Fibroblast of upper back skin (primary cell): ENCODE results near the gene FAM117B.
"Not testable (repeated sequence)": the region's sequence is repeated elsewhere in the genome, so short reads cannot be mapped to it uniquely, and the experiment has no call there.

Source experiments
- DNase-seq: peaks from one replicate; pipeline ENCODE4 v3.0.0-alpha.2; 2013

FAM117B gene

DNA sequence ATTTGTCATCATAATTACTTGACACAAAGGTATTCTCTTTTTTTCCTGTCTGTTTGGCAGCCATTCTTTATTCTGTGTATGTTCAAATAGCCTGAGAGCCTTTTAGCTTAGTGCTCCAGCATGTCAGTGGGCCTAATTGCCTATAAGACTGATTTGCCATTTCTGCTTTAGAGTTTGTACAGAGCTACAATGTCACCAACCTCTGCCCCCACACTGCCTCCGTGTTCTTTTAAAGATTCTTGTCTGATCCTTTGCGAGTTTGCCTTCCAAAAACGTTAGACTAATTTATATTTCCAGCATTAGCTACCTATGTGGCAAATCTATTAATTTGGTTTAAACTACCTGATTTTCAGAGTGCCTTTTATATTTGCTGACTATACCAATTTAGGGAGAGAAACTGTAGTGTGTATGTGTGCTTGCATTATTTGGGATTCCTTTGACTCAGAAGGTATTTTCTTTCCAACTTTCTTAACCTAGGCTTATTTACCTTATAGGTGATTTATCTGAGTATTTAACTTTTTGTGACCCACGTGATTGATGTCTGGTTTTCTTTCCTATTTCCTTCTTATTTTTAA is 70.8 kb downstream of the FAM117B start:
- no peak for DNase-seq

- not testable (repeated sequence) for DNase-seq
Observed at GRCh38 chr2:202714971-202715935, 80.5 kb downstream of the FAM117B start.

DNA sequence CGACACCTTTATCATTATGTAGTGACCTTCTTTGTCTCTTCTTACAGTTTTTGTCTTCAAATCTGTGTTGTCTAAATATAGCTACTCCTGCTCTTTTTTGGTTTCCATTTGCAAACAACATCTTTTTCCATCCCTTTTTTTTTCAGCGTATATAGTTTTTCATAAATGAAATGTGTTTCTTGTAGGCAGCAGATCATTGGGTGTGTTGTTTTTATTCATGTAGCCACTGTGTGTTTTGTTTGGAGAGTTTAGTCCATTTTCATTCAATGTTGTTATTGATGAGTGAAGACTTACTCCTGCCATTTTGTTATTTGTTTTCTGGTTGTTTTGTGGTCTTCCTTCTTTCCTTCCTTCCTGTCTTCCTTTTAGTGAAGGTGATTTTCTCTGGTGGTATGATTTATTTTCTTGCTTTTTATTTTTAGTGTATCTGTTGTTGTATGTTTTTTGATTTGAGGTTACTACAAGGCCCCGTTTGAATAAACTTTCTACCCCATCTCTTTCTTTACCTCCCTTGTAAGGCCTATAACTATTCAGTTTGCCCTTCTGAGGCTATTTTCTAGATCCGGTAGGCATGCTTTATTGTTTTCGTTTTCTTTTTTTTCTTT is 81.4 kb downstream of the FAM117B start:
- DNase-seq = no peak

- DNase-seq = no peak
Observed at GRCh38 chr2:202716953-202717597, 82.3 kb downstream of the FAM117B start.

DNA sequence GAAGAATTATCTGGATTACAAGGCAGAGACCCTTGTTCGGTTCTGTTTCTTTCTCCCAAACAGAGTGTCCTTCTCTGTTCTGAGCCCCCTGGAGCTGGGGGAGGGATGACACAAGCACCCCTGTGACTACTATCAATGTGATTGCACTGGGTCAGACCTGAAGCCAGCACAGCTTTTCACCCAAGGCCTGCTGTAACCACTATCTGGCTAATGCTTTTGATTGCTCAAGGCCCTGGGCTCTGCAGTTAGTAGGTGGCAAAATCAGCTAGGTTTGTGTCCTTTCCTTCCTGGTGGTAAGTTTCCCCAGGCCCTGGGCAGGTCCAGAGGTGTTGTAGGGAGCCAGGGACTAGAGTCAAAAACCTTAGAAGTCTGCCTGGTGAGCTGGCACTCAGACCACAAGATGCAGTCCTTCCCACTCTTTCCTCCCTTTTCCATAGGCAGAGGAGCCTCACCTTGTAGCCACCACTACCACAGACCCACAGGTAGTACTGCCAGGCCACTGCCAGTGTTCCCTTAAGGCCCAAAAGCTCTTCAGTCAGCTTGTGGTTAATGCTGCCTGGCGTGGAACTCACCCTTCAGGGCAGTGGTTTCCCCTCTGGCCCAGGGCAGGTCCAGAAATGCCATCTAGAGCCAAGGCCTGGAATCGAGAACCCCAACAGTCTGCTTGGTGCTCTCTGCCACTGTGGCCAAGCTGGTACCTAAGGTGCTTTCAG is 83.0 kb downstream of the FAM117B start:
- no peak for DNase-seq

- DNase-seq = peak; percentile 66
Observed at GRCh38 chr2:202718614-202719013, 83.8 kb downstream of the FAM117B start.

DNA sequence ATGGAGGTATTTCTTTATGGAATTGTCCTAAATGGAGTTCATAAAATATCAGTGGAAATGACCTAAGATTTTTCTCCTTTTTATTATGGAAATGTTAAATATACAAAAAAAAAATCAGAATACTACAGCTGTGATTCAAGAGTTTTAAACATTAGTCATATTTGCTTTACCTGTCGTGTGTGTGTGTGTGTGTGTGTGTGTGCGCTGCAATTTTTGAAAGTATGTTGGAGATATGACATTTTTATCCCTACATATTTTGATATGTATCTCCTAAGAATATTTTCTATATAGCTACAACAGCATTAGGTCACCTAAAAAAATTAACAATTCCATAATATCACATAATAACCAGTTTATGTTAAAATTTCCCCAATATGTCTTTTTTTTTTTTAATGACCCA is 85.5 kb downstream of the FAM117B start:
- DNase-seq = no peak

GRCh38 chr2:202721621-202722020 is 86.9 kb downstream of the FAM117B start:
- DNase-seq = peak; percentile 68

GRCh38 chr2:202723746-202724145 is 89.0 kb downstream of the FAM117B start:
- no peak for DNase-seq

GRCh38 chr2:202726070-202726469 is 91.3 kb downstream of the FAM117B start:
- DNase-seq = no peak

DNA sequence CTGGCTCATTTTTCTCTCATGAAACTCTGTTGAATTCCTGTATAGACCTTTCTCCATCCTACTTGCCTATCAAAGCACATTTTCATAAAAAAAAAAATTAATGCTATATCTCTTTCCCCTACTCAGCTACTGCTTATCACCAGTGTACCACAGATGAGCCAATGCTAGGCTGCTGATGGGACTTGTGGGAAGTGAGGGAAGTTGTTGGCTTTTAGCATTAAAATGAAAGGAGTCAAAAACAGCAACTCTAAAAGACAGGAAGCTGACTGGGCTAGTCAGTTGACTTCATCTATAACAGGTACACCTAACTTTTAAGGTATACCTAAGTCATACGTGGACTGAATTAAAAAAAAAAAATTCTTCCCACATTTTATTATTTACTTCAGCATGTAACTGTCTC is 102.1 kb downstream of the FAM117B start:
- no peak for DNase-seq

DNA sequence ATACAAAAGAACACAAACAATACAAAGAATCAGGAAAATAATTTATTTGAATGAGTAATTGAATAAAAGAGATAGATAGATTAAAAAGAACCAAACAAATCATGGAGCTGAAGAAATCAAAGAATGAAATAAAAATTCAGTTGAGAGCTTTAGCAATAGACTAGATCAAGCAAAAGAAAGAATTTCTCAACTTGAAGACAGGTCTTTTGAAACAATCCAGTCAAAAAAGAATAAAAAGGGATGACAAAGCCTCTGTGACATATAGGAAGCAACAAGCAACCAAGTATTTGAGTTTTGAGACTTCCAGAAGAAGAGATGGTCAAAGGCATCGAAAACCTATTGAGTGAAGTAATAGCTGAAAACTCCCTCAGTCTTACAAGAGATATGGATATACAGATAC is 108.8 kb downstream of the FAM117B start:
- no peak for DNase-seq

DNA sequence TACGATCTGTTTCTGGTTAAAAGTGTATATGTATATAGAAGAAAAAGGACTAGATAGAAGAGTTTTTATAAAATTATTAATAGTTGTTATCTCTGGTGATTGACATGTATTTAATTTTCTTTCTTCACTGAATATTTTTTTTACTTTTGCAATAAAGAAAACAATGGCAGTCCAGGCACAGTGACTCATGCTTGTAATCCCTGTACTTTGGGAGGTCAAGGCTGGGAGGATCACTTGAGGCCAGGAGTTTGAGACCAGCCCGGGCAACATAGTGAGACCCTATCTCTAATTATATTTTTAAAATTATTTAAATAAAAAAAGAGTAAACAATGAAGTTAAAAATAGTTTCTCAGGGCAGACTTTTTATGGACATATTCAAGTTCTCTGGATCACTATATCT is 114.7 kb downstream of the FAM117B start:
- DNase-seq = no peak

DNA sequence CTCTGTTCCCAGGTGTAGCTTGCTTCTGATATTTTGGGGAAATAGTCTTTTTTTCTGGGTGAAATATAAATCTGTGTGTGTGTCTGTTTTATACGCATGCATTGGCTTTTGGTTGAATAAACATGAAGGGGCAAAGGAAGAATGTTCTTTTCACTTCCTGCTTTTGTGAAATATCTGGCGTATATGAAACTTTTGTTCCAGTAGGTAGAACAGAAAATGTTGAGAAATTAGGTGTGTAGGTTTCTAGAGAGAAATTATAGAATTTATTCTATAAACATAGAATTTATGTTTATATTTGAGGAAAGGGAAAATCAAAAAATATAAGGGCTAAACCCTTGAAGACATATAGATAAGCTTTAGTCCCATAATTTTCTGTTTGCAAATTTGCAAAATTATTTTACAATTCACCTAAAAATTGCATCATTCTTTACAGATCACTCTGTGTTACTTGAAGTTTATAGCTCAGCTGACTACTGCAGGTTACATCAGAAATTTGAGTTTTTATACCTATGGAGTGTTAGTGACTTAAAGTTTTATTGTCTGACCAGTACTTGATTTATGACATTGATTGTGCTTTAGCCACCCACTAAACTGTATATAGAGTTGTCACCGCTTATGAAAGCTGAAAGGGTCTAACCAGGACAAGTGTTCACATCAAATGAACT is 116.1 kb downstream of the FAM117B start:
- peak; percentile 18 for DNase-seq

- no peak for DNase-seq
Observed at GRCh38 chr2:202752071-202752470, 117.3 kb downstream of the FAM117B start.

DNA sequence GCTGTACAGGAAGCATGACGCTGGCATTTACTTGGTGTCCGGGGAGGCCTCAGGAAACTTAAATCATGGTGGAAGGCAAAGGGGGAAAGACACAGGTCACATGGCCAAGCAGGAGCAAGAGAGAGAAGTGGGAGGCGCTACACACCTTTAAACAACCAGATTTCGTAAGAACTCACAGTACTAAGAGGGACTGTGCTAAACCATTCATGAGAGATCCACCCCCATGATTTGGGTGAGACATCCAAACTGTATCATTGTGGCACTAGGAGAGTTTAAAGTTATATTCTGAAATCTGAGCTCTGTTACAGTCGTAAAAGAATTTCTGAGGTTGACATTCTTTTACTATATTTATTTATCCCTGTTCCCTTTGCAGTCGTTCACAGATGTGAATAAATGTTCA is 120.2 kb downstream of the FAM117B start:
- no peak for DNase-seq

DNA sequence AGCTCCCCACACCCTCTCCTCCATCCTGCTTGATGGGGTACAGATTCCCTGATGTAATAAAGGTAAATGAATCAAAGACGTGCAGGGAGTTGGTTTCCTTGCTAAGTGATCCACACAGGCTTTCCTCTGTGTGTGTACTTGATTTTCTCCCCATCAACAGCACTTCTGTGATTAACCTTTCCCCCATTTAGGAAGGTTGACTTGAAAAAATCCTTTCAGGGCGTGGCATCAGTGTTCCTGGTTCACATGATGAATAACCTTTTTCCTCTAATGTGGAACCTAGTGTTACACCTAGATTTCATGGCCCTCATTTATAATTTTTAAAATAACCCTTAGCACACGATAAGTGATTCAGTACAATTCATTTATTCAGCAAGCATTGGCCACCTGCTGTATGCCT is 121.8 kb downstream of the FAM117B start:
- DNase-seq = no peak

DNA sequence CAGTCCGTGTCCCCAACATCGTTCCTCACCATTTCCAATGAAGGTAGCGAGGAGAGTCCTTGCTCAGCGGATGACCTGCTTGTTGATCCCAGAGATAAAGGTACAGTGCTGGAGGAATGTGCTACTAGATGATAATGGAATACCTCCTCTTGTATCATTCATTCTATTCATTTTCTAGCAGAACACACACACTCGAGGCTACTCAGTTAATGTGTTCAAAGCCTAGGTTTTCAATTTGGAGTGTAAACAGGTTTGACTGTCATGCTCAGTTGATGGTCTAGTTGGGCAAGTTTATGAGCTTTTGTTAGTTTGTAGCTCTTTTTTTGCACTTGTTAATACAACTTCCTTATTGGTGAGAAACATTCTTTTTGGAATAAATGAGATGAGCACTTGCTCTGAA is 122.6 kb downstream of the FAM117B start:
- no peak for DNase-seq

DNA sequence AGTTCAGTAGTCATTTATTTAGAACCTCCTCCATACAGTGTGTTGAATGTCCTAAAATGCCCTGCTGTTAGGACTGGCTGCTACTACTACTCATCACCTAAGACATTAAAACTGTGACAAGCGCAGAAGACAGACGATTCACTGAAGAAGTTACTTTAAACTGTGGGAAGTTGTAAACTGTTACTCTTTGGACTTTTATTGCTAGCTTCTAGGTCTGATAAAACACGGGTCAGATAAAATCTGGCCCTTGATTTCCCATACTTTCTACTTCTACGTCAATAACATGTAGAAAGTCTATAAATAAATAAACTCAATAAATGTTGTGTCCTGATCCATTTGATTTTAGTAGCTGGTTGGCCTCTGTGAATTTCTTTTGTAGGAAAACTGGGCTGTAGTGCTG is 123.4 kb downstream of the FAM117B start:
- no peak for DNase-seq

DNA sequence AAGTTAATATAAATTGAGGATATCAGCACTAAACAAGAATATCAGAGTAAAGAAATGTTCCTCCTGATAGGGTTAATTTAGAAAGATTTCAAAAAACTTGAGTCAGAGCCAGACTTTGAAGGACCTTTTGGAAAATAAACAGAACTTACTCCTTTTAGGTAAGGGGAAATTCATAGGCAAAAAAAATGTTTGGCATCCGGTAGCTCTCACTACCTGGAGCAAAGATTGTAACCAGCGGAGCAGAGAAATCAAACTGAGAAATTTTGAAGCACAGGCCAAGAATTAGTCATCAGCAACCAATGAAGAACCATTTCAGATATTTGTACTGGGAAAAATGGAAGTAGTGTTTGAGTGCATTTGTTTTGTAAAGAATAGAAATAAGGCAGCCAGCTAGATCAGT is 123.8 kb downstream of the FAM117B start:
- no peak for DNase-seq

DNA sequence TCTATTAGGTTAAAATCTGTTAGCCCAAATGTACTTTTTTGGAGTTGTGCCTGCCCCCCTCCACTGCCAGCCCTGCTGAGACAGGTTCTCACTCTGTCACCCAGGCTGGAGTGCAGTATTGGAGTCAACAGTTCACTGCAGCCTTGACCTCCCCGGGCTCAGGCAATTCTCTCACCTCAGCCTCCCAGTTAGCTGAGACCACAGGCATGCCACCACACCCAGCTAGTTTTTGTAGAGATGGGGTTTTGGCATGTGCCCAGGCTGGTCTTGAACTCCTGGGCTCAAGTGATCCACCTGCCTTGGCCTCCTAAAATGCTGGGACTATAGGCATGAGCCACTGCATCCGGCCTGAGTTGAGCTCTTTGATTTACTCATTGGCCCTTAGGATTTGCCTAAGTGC is 126.1 kb downstream of the FAM117B start:
- DNase-seq = no peak

DNA sequence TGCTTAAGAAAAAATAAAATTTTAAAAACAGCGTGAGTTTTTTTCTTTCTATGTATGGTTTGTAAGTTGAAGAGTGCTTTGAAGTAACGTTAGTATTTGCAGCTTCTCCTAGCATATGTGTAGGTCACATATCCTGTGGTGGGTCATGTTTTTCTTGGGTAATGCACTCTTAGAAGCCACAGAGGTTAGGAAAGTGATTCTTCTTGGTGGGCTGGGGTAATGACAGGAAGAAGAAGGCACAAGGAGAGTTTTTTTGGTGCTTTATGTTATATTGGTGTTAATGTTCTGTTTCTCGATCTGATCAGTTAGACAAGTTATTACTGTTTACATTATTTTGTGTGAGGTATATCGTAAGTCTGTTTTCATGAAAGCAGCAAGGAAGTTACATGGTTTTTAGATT is 127.8 kb downstream of the FAM117B start:
- DNase-seq = no peak
